GM21576 (cell line): ENCODE data around the gene PNMA8A.
"Not testable (repeated sequence)": the region's sequence is repeated elsewhere in the genome, so short reads cannot be mapped to it uniquely, and the experiment has no call there.

ENCODE experiments used
- ATAC-seq: cut with Tn5 transposase; IDR thresholded peaks from one replicate; pipeline ENCODE4 v1.9.1; 2021; ENCODE audit warnings: mild to moderate bottlenecking, moderate library complexity; ENCODE audit not compliant: unreplicated experiment

The PNMA8A gene

GRCh38 chr19:46471116-46471733 lies at the start of gene PNMA8A:
PNMA8A (minus strand) TSS chr19:46471563; CDS start chr19:46471035, 528 bp downstream.
- ATAC-seq, result no peak

- no peak for ATAC-seq
Measured at GRCh38 chr19:46520616-46521015, 49.3 kb upstream of the PNMA8A start.

- no peak for ATAC-seq
Measured at GRCh38 chr19:46517471-46517870, 46.1 kb upstream of the PNMA8A start.

GRCh38 chr19:46515879-46516350 lies 44.6 kb upstream of the PNMA8A start:
- ATAC-seq, result no peak

GRCh38 chr19:46515290-46515609 lies 43.9 kb upstream of the PNMA8A start:
- no peak for ATAC-seq

GRCh38 chr19:46514589-46515289 lies 43.4 kb upstream of the PNMA8A start:
- ATAC-seq, result no peak

GRCh38 chr19:46513461-46514236 lies 42.3 kb upstream of the PNMA8A start:
- ATAC-seq, result no peak

GRCh38 chr19:46511237-46511636 lies 39.9 kb upstream of the PNMA8A start:
- ATAC-seq, result no peak

GRCh38 chr19:46508206-46508605 lies 36.8 kb upstream of the PNMA8A start:
- no peak for ATAC-seq

- ATAC-seq, result no peak
Measured at GRCh38 chr19:46503848-46504453, 32.6 kb upstream of the PNMA8A start.

GRCh38 chr19:46502891-46503290 lies 31.5 kb upstream of the PNMA8A start:
- no peak for ATAC-seq

- ATAC-seq, result no peak
Measured at GRCh38 chr19:46499692-46500091, 28.3 kb upstream of the PNMA8A start.

GRCh38 chr19:46497773-46498172 lies 26.4 kb upstream of the PNMA8A start:
- no peak for ATAC-seq

GRCh38 chr19:46496886-46497285 lies 25.5 kb upstream of the PNMA8A start:
- not testable (repeated sequence) for ATAC-seq

- no peak for ATAC-seq
Measured at GRCh38 chr19:46496304-46496703, 24.9 kb upstream of the PNMA8A start.

- ATAC-seq, result no peak
Measured at GRCh38 chr19:46495786-46496099, 24.4 kb upstream of the PNMA8A start, which contains the start of gene PNMA8B. PNMA8B (minus strand) TSS chr19:46495867; CDS start chr19:46495465, 402 bp downstream.

GRCh38 chr19:46494941-46495785 lies 23.8 kb upstream of the PNMA8A start:
- ATAC-seq, result no peak

GRCh38 chr19:46494146-46494940 lies 23.0 kb upstream of the PNMA8A start:
- no peak for ATAC-seq

- ATAC-seq, result no peak
Measured at GRCh38 chr19:46493236-46494145, 22.1 kb upstream of the PNMA8A start.
